Neural cell (in vitro differentiated cells): ENCODE measurements around the gene LDLRAD4. TPM values are rescaled to one million over a fixed set of nuclear protein-coding genes. Genes with fewer than 3 reads are reported as not detected.

Experiments
- H2AFZ ChIP-seq: fragments of 200-600, 300-800 bp; sonication (generic), shearing (Covaris generic); 2 replicates; pipeline ENCODE4 v1.6.0; 2014; ENCODE audit warnings: low read depth, mild to moderate bottlenecking, antibody characterized with exemption, low read length, moderate library complexity
- H3F3A ChIP-seq: fragments of 200-600 bp; shearing (Covaris generic); 2 replicates; pipeline ENCODE4 v1.6.1; 2016; ENCODE audit warnings: mild to moderate bottlenecking, moderate library complexity, mixed read lengths, antibody characterized with exemption, low read length; ENCODE audit not compliant: insufficient read depth, poor library complexity, severe bottlenecking
- H3K27ac ChIP-seq: fragments of 200-600, 300-800 bp; sonication (generic), shearing (Covaris generic); 2 replicates; pipeline ENCODE4 v1.5.1; 2014; ENCODE audit warnings: mild to moderate bottlenecking, low read length, moderate library complexity
- H3K27me3 ChIP-seq: fragments of 300-800, 200-600 bp; sonication (generic), shearing (Covaris generic); 2 replicates; pipeline ENCODE4 v1.6.0; 2014; ENCODE audit warnings: mild to moderate bottlenecking, low read depth, low read length, moderate library complexity; ENCODE audit not compliant: insufficient read depth
- H3K36me3 ChIP-seq: fragments of 300-800, 200-600 bp; sonication (generic), shearing (Covaris generic); 2 replicates; pipeline ENCODE4 v1.5.1; 2014; ENCODE audit warnings: mild to moderate bottlenecking, antibody characterized with exemption, low read length, moderate library complexity; ENCODE audit not compliant: insufficient read depth
- H3K4me2 ChIP-seq: fragments of 300-800, 200-600 bp; sonication (generic), shearing (Covaris generic); 2 replicates; pipeline ENCODE4 v1.6.0; 2014; ENCODE audit warnings: mild to moderate bottlenecking, low read length
- H3K4me3 ChIP-seq: fragments of 300-800, 200-600 bp; sonication (generic), shearing (Covaris generic); 2 replicates; pipeline ENCODE4 v1.5.1; 2014; ENCODE audit warnings: mild to moderate bottlenecking, low read length, moderate library complexity
- H3K79me2 ChIP-seq: fragments of 200-600 bp; shearing (Covaris generic); replicated peaks from 2 replicates; pipeline ENCODE4 v1.6.0; 2014; ENCODE audit warnings: mild to moderate bottlenecking, low read length, moderate library complexity; ENCODE audit not compliant: insufficient read depth
- H3K9ac ChIP-seq: fragments of 300-800, 200-600 bp; sonication (generic), shearing (Covaris generic); 2 replicates; pipeline ENCODE4 v1.6.1; 2016; ENCODE audit warnings: mild to moderate bottlenecking, low read length, mixed read lengths
- H3K9me2 ChIP-seq: fragments of 200-600 bp; shearing (Covaris generic); 2 replicates; pipeline ENCODE4 v1.6.1; 2016; ENCODE audit warnings: mild to moderate bottlenecking, low read length, mixed read lengths; ENCODE audit not compliant: insufficient read depth
- H3K9me3 ChIP-seq: fragments of 200-600, 300-800 bp; sonication (generic), shearing (Covaris generic); 2 replicates; pipeline ENCODE4 v1.6.1; 2016; ENCODE audit warnings: mild to moderate bottlenecking, mixed run types, low read length, moderate library complexity, mixed read lengths
- H4K20me1 ChIP-seq: fragments of 200-600 bp; shearing (Covaris generic); 2 replicates; pipeline ENCODE4 v1.6.1; 2016; ENCODE audit warnings: mild to moderate bottlenecking, mixed run types; ENCODE audit not compliant: insufficient read depth
- CTCF ChIP-seq: fragments of 450-650 bp; IDR thresholded peaks from 2 replicates; pipeline ENCODE4 v1.5.1; 2014; ENCODE audit warnings: antibody characterized with exemption, mild to moderate bottlenecking, moderate library complexity; ENCODE audit not compliant: poor library complexity, severe bottlenecking
- EP300 ChIP-seq: fragments of 450-650 bp; conservative IDR thresholded peaks from 2 replicates; pipeline ENCODE4 v1.6.1; 2014; ENCODE audit warnings: antibody characterized with exemption, mild to moderate bottlenecking, moderate library complexity; ENCODE audit not compliant: poor library complexity, severe bottlenecking
- EZH2 ChIP-seq: fragments of 200-600, 300-800 bp; shearing (Covaris generic), sonication (generic); IDR thresholded peaks from 2 replicates; pipeline ENCODE4 v1.6.1; 2014; ENCODE audit warnings: antibody characterized with exemption, low read length, borderline replicate concordance, mild to moderate bottlenecking; ENCODE audit not compliant: insufficient read depth, poor library complexity, severe bottlenecking
- MXI1 ChIP-seq: fragments of 450-650 bp; conservative IDR thresholded peaks from 2 replicates; pipeline ENCODE4 v1.6.1; 2014; ENCODE audit warnings: antibody characterized with exemption, mild to moderate bottlenecking; ENCODE audit not compliant: poor library complexity, severe bottlenecking
- POLR2AphosphoS5 ChIP-seq: IDR thresholded peaks from 2 replicates; pipeline ENCODE4 v1.6.1; 2012
- RAD21 ChIP-seq: fragments of 450-650 bp; conservative IDR thresholded peaks from 2 replicates; pipeline ENCODE4 v1.6.1; 2014; ENCODE audit warnings: antibody characterized with exemption, mild to moderate bottlenecking, moderate library complexity
- REST ChIP-seq: IDR thresholded peaks from 2 replicates; pipeline ENCODE4 v1.6.1; 2012; ENCODE audit warnings: borderline replicate concordance
- SMC3 ChIP-seq: fragments of 450-650 bp; conservative IDR thresholded peaks from 2 replicates; pipeline ENCODE4 v1.6.1; 2014; ENCODE audit warnings: antibody characterized with exemption, mild to moderate bottlenecking, moderate library complexity; ENCODE audit not compliant: poor library complexity
- TAF1 ChIP-seq: IDR thresholded peaks from 2 replicates; pipeline ENCODE4 v1.6.1; 2012; ENCODE audit warnings: low read depth
- polyA plus RNA-seq: library from polyadenylated mRNA; depleted of rRNA; stranded (reverse); fragments of >200 nt; gene quantifications from 2 replicates; pipeline ENCODE4 v1.2.3, GENCODE V29; 2014

The LDLRAD4 gene
- polyA plus RNA-seq, 1 donor from 2014 or later: 3.7 TPM

DNA sequence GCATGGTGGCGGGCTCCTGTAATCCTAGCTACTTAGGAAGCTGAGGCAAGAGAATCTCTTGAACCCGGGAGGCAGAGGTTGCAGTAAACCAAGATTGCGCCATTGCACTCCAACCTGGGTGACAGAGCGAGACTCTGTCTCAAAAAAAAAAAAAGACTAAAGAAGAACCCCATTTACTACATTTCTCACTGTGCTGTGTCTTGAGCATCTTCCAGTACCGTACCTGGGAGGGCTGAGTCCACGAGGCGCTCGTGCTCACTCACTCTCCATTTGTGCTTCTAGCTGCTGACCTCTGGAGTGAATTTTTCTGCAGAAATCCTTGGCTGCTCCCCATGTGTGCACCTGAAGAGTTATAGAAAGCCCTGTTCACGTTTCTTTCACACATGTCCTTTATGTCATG is 204.8 kb downstream of the LDLRAD4 start:
- Histone ChIP-seq H3K9me2 (no peaks in the 10 kb centered on the region), H3K9me3 (no peaks in the 10 kb centered on the region), H3F3A (no peaks in the 10 kb centered on the region), H2AFZ (no peak overlapping the region), H3K36me3 (no peaks in the 10 kb centered on the region), H3K9ac (no peak overlapping the region), H4K20me1 (no peaks in the 10 kb centered on the region), H3K27ac (peak overlapping the region; percentile 83), H3K79me2 (no peaks in the 10 kb centered on the region), H3K4me3 (no peak overlapping the region), H3K27me3 (no peaks in the 10 kb centered on the region), H3K4me2 (no peak overlapping the region)
- TF ChIP-seq SMC3 (no peak), EZH2 (no peak), MXI1 (no peak), EP300 (no peak), REST (no peak), POLR2AphosphoS5 (no peak), CTCF (no peak), RAD21 (no peak), TAF1 (no peak)

DNA sequence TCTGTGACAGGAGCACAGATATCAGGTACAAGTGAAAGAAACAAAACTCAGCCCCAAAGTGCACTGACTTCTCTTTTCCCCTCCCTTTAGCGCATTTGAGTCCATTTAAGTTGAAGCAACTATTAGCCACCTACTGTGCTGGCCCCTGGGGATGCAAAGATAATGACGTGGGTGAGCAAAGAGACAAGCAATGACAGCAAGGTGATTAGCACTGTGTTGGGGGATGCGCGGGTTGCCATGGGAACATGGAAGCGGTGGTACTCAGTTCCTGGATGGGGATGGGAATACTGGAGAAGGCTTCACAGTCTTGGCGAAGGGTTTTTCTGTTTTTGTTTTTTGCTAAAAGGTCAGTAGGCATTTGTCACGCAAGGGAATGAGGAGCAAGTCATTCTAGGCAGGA is 205.8 kb downstream of the LDLRAD4 start:
- Histone ChIP-seq H3K4me3 (peak overlapping the region; percentile 48), H3K79me2 (no peaks in the 10 kb centered on the region), H3F3A (no peaks in the 10 kb centered on the region), H3K9me3 (no peaks in the 10 kb centered on the region), H2AFZ (no peak overlapping the region), H3K36me3 (no peaks in the 10 kb centered on the region), H3K27ac (peak overlapping the region; percentile 83), H3K27me3 (no peaks in the 10 kb centered on the region), H3K9ac (peak overlapping the region; percentile 44), H4K20me1 (no peaks in the 10 kb centered on the region), H3K4me2 (peak overlapping the region; percentile 28), H3K9me2 (no peaks in the 10 kb centered on the region)
- TF ChIP-seq CTCF (no peak), REST (peak; percentile 92), POLR2AphosphoS5 (peak; percentile 96), TAF1 (no peak), RAD21 (peak; percentile 33), SMC3 (peak; percentile 36), EP300 (peak; percentile 92), EZH2 (no peak), MXI1 (peak; percentile 36)
